Left renal cortex interstitium (tissue), 4 donors: ENCODE measurements around the gene ALAS1. TPM values are rescaled to one million over a fixed set of nuclear protein-coding genes. Genes with fewer than 3 reads are reported as not detected.
A peak's percentile ranks its signal among the peaks of the same experiment; 100 is the strongest.
"Not testable (repeated sequence)": the region's sequence is repeated elsewhere in the genome, so short reads cannot be mapped to it uniquely, and the experiment has no call there.

ENCODE experiments used
- DNase-seq, 4 donors: peaks; one replicate each; pipeline ENCODE4 v3.0.0-alpha.2; 2013; ENCODE audit warnings: low read depth in 4 of 4, low spot score in 2 of 4, missing footprints in 1 of 4
- polyA plus RNA-seq, 4 donors: library from polyadenylated mRNA; unstranded; fragments of 120-200 nt; gene quantifications; one replicate each; pipeline ENCODE4 v1.2.1, GENCODE V29; 2013; ENCODE audit not compliant: insufficient read length in 4 of 4

ALAS1 gene
- 10 to 100 TPM; 44.4 to 48.8 (median 47.9) TPM for polyA plus RNA-seq

- DNase-seq = peak; percentile 68 to 90 (median 84)
Measured at GRCh38 chr3:52197842-52198625, at the start of gene ALAS1. Gene ALAS1, plus strand, starts transcription at chr3:52198160. Its CDS starts 1,082 bp downstream, at chr3:52199242.

DNA sequence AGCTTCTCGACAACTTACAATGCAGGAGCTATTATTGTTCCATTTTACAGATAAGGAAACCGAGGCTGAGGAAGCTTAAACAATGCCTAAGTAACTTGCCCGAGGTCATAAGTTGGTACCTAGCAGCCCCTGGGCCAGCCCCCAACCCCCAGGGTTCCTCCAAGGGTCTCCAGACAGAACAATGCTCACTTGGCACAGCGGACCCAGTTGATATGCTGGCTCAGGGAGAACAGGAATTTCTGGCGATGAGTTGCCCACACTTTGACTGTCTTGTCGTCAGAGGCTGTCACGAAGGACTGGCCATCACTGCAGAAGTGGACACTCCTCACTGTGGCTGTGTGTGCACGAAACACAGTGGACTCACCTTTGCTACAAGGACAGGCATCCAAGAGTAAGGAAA, 48.9 kb upstream of the ALAS1 start:
- DNase-seq = no peak

DNA sequence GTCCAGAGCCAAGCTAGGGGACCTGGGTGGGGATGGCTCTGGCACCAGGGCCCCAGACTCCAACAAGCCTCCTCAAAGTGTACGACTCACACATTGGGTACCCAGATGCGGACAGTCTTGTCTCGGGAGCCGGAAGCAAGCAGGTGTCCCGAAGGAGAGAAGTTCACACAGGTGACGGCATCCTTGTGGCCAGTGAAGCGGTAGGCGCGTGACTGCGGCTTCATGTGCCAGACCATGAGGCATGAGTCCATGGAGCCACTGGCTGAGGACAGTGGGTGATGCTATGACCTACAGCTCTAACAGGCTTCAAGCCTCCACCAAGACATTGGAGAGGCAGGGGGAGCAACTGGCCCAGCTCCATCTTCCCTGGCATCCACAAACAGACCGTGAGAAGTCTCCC, 48.2 kb upstream of the ALAS1 start:
- no peak for DNase-seq

DNA sequence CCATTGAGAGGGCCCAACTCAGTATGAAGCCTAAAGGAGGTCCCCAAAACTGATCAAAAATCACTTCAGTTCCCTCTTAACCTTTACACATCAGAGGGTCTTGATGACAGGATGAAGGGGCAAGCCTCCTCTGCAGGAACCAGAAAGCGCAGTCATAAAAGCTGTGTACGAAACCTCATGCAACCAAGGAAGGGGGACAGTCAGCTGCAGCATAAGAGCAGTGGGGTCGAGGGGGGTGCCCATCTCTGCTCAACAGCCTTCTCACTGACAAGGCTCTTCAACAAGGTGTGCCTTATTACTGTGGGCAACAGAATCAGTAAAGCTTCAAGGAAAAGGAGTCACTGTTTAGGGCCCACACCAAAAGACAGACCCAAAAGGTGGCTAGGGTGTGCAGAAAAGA, 47.6 kb upstream of the ALAS1 start:
- DNase-seq = no peak

DNA sequence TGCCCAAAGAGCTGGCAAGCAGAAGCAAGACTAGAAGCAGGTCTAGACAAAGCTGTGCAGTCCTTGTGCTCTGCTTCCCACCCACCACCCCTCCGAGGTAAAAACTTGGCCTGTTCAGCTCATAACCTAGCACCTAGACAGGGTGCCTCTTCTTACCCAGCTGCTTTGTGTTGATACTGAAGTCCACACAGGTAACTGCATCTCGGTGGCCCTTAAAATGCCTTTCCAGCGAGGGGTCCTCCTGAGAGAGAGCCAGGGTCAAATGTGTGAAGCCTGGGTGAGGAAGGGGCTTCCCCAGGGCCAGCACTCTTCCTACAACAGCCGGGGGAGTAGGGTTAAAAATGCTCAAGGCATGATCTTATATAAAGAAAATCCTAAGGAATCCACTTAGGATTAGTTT, 47.1 kb upstream of the ALAS1 start:
- DNase-seq = no peak

DNA sequence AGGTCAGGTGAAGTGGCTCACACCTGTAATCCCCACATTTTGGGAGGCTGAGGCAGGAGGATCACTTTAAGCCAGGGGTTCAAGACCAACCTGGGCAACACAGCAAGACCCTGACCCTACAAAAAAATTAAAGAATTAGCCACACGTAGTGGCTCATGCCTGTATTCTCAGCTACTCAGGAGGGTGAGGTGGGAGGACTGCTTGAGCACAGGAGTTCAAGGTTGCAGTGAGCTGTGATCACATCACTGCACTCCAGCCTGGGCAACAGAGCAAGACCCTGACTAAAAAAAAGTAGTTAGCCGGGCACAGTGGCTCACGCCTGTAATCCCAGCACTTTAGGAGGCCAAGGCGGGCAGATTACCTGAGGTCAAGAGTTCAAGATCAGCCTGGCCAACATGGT, 46.0 kb upstream of the ALAS1 start:
- DNase-seq = not testable (repeated sequence)

GRCh38 chr3:52153389-52154096, 44.4 kb upstream of the ALAS1 start:
- no peak for DNase-seq

DNA sequence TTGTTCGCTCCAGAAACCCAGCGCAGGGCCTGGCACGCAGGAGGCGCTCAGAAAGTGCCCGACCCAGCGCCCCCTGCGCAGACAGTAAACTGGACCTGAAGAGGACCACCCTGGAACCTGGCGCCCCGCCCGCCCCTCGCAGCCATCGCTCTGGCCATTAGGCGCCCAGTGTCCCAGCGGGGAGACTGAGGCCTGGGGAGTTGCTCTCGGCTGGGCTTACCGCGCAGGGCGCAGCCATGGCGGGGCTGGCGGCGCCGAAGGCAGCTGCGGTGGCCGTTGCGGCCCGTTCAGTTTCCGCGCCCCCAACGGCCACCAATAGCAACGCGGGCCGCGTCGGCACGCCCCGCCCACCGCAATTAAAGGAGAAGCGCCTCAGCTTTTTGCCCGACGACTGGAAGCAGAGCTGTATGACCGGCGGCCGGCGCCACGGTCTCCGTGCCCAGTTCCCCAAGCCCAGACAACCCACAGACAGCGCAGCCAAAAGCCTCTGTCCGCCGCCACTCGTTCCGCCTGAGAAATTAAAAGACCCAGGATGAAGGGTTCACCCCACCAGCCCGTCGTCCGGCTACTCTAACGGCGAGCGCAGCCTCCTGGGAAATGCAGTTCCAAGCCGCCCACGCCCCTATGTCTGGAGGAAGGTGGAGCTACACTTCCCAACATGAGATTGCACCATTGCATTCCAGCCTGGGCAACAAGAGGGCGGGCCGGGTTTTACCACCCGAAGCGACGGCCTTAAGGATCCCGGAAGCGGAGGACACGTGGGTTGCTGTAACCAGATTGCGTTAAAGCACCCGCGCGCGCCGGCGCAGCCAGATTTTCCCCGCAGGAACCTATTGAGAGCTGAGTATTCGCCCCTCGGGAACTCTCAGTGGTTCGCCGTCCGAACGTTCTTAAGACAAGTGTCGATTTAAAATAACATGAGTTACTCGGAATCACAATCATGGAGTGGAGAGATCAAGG, 43.5 kb upstream of the ALAS1 start, which contains the start of gene POC1A:
Gene POC1A (minus strand): TSS at position 289 of the 960 bp plus-strand sequence. CDS start 51 bp downstream, at position 238.
- peak; percentile 81 to 92 (median 88) for DNase-seq

DNA sequence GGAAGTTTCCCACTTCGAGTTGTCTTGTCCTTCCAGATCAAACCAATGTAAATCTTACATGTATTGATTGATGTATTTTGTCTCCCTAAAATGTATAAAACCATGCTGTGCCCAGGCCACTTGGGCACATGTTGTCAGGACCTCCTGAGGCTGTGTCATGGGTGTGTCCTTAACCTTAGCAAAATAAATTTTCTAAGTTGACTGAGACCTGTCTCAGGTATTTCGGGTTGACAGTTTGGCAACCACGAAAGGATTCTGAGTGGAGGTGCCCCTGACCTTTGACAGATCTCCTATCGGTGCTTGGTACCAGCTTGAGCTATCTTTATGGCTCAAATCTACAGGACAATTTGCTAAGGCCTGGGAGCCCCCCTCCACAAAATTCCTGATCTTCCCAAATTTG, 42.0 kb upstream of the ALAS1 start:
- DNase-seq = no peak

DNA sequence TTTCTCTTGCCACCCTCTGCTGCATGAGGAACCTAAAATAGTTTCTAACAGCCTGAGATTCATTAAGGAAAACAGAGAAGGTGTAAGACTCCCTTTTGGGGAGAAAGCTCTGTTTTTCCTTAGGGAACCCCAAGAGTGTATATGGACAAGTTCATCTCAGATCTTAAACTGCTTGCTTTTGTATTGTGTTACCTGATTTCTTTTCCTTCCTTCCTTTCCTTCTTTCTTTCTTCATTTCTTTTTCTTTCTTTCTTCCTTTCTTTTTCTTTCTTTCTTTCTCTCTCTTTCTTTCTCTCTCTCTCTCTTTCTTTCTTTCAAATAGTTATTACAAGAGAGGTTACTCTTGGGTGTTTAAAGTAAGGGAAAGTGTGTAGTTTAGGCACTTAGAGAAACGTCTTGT, 38.5 kb upstream of the ALAS1 start:
- no peak for DNase-seq

- DNase-seq = no peak
Measured at GRCh38 chr3:52162250-52162872, 35.6 kb upstream of the ALAS1 start.

DNA sequence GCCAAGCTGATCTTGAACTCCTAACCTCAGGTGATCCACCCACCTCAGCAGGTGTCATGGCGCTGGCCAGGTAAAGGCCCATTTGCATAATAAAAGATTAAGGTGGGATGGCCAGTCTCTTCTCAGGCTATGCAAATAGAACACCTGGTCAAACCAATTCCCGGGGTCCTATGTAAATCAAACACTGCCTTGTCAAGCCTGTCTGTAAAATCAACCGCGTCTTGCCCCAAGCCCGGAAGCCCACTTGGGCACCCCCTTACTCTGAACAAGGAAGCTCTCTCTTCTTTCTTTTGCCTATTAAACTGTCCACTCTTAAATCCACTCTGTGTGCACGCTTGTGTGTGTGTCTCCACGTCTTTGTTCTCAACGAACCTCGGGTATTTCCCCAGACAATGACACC, 30.7 kb upstream of the ALAS1 start:
- DNase-seq = no peak

GRCh38 chr3:52170217-52170616, 27.7 kb upstream of the ALAS1 start:
- not testable (repeated sequence) for DNase-seq

DNA sequence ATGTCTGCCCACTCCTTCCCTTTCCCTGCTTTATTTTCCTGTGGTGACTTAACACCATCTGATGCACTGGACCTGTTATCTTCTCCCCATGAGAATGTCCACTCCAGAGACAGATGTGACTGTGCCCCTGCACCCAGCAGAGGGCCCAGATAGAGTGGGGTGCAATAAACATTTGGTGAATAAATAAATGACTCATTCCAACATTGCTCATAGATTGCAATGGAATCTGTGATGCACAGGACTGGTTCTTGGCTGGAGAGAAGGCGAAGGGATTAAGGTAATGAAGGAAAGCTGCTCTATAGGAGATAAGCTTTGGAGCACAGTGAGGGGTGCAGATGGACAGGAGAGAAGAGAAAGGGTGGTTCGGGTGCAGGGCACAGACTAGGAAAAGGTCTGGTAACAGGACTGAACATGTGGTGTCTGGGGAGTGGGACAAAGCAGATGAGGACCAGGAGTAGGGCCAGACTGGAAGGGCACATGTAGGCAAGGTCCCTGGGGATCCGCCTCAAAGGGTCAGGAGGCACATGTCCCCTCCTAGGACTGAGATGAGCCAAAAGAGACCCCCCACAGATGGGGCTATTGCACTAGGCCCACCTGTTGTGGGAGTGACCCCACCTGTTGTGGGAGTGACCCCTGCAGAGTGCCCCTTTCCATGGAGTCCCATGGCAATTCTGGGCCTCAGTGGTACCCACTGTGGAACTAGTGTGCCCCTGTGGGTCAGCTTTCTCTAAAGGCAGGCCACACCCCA, 26.3 kb upstream of the ALAS1 start:
- DNase-seq = no peak

DNA sequence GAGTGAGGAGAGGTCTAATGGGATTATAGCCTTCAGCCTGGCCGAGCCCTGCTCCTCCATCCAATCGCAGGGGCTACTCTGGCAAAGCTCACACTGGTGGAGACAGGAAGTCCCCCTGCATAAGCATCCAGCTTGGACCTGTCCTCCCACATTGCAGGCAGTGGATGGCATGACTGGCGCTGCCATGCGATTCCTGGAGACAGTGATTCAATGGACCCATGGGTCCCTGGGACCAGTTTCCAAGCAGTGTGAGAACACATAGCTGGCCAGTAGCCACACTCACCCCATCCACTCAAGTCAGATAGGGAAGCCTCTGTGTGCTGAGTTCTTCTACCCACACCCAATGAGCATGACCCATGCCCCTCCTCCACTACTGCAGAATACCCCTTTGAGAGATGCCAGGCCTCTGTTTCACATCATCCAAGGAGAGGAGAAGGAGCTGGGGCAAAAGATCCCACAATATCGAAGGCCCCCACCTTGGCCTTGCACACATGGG, 25.6 kb upstream of the ALAS1 start:
- DNase-seq = no peak

GRCh38 chr3:52173101-52173500, 24.9 kb upstream of the ALAS1 start:
- DNase-seq = no peak

DNA sequence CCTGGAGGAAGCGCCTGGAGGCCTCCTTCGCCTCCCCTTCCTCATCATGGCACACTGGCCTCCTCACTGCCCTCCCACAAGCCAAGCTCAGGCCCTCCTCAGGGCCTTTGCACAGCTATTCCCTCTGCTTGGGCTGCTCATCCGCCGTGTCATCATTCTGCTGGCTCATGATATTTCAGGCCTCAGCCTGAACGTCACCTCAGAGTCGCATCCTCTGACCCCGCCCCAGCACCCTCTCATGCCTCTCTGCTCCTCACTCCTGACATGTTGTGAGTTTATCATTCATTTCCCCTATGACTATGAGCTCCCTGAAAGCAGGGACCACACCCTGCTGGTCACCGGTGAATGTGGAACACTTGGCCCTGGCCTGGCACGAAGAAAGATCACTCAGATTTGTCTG, 23.1 kb upstream of the ALAS1 start:
- DNase-seq = no peak

DNA sequence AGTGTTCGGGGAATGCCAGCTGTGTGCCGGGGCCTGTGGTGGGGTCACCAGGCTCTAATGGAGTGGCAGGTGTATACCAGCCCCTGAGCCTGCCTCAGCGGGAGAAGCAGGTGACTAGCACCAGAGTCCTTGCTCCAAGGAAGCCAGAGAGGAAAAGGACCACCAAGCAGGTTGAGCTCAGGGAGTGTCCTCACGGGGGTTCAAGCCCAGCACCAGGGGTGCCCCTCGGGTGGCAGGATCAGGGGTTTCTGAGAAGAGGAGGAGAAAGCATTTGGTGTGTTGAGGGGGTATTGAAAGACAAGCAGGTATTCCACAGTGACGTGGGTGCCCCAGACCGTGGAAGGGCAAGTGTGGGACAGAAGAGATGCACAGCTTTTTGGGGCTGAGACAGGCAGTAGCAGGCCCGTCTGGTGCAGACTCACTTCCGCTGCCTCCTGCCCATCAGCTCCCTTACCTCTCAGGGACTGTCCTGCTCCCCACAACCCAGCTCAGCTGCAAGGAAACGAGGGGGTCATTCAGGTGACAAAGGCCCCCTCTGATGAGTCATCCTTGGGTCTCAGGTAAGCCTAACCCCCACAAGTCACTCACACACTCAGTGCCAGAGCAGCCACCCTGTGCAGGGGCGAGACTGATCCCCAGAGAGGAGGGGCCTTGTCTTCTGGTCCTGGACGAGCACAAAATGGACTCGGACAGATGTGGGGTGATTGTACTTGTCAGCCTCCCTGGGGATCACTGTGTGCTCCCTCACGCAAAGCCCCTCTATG, 22.4 kb upstream of the ALAS1 start:
- no peak for DNase-seq
